DMS53 (cell line): ENCODE results near the gene MAML3.

ENCODE experiments used
- DNase-seq: peaks from one replicate; lab custom pipeline; 2025; lab: John Stamatoyannopoulos, UW

The MAML3 gene

GRCh38 chr4:140156529-140157171 lies 2.7 kb upstream of the MAML3 start:
- no peak for DNase-seq

GRCh38 chr4:140154572-140154891 lies 548 bp upstream of the MAML3 start:
- no peak for DNase-seq

GRCh38 chr4:140153419-140153717 lies 616 bp downstream of the MAML3 start:
- DNase-seq: no peak

GRCh38 chr4:140152751-140153418 lies 1.1 kb downstream of the MAML3 start:
- DNase-seq: peak; percentile 86

GRCh38 chr4:140152013-140152703 lies 1.8 kb downstream of the MAML3 start:
- DNase-seq: peak; percentile 91

- peak; percentile 94 for DNase-seq
Measured at GRCh38 chr4:140151699-140152012, 2.3 kb downstream of the MAML3 start.

- DNase-seq: peak; percentile 95
Measured at GRCh38 chr4:140150886-140151698, 2.9 kb downstream of the MAML3 start.

- no peak for DNase-seq
Measured at GRCh38 chr4:140150636-140150885, 3.4 kb downstream of the MAML3 start.

GRCh38 chr4:140149846-140150635 lies 3.9 kb downstream of the MAML3 start:
- DNase-seq: peak; percentile 86

GRCh38 chr4:140144050-140144449 lies 9.9 kb downstream of the MAML3 start:
- no peak for DNase-seq

GRCh38 chr4:140141210-140141835 lies 12.7 kb downstream of the MAML3 start:
- DNase-seq: peak; percentile 51

- no peak for DNase-seq
Measured at GRCh38 chr4:140140566-140140965, 13.4 kb downstream of the MAML3 start.

GRCh38 chr4:140138428-140138827 lies 15.6 kb downstream of the MAML3 start:
- DNase-seq: no peak

GRCh38 chr4:140137671-140138070 lies 16.3 kb downstream of the MAML3 start:
- DNase-seq: no peak

- no peak for DNase-seq
Measured at GRCh38 chr4:140136509-140136908, 17.5 kb downstream of the MAML3 start.

- DNase-seq: peak; percentile 11
Measured at GRCh38 chr4:140135529-140136088, 18.4 kb downstream of the MAML3 start.

- DNase-seq: no peak
Measured at GRCh38 chr4:140134746-140135425, 19.1 kb downstream of the MAML3 start.

- DNase-seq: peak; percentile 17
Measured at GRCh38 chr4:140133576-140133975, 20.4 kb downstream of the MAML3 start.

GRCh38 chr4:140131675-140132229 lies 22.2 kb downstream of the MAML3 start:
- no peak for DNase-seq

- DNase-seq: no peak
Measured at GRCh38 chr4:140130677-140131076, 23.3 kb downstream of the MAML3 start.

- no peak for DNase-seq
Measured at GRCh38 chr4:140127422-140127821, 26.6 kb downstream of the MAML3 start.
